HG03558 (cell line): Measurements from ENCODE around the gene CERS4.
"Not testable (repeated sequence)": the region's sequence is repeated elsewhere in the genome, so short reads cannot be mapped to it uniquely, and the experiment has no call there.

Source experiments
- ATAC-seq: cut with Tn5 transposase; IDR thresholded peaks from one replicate; pipeline ENCODE4 v1.9.1; 2021; ENCODE audit warnings: moderate number of reproducible peaks; ENCODE audit not compliant: unreplicated experiment; ENCODE audit errors: extremely low read depth

Gene CERS4

DNA sequence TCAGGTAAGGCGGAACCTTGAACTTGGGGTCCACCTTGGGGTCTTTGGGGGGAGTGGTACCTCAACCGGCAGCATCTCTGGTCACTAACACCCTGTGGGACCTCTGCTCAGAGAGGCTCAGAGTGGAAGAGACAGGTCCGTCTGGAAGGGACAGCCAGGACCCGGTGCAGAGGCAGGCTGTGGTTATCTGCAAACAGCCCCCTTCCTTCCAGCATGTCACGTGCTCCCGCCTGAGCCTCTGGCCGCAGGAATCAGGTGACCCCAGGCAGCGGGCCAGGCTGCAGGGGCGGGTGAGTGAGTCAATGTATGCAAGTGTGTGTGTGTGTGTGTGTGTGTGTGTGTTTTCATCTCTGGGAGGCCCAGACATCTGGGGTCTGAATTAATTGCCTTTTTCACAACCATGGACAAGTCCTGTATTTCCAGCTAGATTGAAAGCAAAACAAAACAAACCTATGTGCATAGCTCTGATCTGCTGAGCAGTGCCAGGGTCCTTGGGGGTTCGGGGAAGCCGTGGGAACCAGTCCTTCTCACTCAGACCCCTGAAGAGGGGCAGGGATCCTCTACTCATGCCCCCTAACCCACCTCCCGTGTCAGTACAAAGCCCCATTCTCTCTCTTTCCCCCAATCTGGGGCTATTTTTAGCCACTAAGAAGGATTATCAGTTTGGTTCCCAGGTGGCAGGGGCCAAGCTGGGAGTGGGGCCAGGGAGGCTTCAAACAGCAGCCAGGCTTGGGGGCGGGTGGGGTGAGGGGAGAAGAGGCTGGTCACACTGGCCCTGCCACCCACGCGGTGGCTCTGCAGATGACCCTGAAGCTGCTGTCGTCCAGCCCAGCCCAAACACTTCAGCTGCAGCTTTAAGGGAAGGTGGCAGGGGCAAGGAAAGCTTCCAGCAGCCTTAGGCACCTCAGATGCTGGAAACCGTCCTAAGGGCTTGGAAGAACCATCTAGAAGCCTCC, 31.4 kb downstream of the CERS4 start:
- no peak for ATAC-seq

DNA sequence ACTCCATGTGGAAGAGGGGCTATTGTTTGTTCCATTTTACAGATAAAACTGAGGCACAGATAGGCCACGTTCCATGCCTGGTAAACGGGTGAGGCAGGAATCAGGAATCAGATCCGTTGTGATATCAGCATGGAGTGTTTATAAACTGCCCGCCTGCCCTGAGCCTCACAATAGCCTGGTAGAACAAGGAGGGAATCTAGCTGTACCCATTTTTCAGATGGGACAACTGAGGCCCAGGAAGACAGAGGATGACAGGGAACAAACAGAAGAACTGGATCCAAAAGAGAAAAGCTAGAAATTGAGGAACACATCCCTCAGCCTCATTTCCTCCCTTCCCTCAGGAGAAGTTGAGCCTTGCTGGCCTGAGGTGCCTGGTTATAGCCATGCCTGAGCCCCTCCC, 32.5 kb downstream of the CERS4 start:
- ATAC-seq, result no peak

DNA sequence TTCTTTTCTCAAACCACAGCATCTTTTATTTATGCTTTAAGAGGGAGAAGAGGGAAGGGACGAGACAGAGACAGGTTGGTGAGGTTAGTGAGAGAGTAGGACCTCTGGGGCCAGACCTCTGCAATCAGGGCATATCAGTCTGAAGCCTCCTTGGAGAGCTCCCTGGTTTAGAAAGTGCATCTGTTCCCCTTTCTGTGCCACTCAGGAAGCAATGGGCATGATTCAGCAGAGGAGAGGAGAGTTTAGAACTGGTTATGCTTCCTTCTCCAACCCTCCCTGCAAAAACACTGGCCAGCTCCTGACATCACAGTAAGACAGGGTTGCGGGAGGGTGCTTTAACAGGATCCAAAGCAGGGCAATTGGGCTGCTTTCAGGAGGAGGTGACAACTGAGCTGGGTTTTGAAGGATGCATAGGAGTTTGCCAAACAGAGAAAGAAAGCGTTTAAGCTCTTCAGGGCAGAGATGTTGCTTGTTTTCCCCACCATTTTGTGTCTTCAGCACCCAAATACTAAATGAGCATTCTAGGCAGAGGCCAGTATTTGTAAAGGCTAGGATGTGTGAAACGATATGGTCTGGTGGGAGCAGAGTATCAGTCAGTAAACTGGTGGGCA, 33.1 kb downstream of the CERS4 start:
- no peak for ATAC-seq

DNA sequence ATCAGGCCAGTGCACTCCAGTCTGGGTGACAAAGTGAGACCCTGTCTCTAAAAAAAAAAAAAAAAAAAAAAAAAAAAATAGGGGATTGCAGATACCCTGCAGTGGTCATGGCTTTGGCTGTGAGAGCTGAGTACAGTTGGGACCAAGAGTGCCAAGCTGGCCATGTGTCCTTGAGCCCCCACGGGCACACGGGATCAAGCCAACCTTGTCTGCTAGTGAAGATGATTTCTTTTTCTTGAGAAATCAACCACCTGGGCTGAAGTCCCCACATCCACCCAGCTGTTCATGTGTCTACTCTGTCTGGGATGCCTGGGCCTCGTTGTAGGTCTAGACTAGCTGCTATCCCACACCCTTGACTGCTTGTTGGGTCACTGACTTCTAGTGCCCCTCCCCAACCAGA, 34.0 kb downstream of the CERS4 start:
- ATAC-seq, result no peak

DNA sequence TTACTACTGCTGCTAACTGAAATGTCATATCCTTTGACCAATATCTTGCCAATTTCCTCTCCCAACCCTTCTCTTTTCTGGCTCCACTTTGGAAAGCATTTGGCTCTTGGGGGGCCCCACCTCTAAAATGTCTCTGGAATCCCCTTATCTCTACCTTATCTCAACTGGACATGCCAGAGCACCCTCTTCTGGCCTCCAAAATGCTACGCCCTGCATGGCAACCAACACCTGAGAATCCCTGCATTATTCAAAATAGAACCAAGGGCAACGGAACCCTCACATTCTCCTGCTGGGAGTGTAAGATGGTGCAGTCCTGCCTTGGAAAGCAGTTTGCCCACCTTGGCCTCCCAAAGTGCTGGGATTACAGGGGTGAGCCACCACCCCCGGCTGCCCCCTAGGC, 35.3 kb downstream of the CERS4 start:
- no peak for ATAC-seq

DNA sequence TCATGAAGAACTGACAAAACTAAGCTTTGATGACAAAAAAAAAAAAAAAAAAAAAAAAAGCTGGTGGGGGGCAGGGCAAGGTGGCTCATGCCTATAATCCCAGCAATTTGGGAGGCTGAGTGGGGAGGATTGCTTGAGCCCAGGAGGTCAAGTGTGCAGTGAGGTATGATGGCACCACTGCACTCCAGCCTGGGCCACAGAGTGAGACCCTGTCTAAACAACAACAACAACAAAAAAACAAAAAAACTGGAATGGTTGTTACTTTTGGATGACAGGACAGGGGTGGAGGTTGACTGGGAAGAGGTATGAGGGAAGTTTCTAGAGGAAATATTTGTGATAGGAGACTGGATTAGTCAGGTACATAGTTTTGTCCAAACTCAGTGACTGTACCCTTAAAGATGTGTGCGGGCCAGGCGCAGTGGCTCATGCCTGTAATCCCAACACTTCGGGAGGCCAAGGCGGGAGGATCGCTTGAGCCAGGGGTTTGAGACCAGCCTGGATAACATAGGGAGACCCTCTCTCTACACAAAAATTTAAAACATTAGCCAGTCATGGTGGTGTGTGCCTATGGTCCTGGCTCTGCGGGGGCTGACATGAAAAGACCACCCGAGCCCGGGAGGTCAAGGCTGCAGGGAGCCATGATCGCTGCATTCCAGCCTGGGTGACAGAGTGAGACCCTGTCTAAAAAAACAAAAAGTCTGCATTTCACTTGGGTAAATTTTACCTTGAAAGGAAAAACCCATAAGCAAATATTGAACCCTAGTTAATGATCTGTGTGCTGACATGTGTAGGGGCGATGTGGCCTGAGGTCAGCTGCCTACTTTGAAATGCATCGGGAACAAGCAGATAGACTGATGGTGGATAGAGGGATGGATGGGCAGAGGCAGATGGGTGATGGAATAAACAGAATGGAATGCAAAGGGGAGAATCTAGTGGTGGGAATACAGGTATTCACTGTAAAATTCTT, 37.0 kb downstream of the CERS4 start:
- no peak for ATAC-seq

DNA sequence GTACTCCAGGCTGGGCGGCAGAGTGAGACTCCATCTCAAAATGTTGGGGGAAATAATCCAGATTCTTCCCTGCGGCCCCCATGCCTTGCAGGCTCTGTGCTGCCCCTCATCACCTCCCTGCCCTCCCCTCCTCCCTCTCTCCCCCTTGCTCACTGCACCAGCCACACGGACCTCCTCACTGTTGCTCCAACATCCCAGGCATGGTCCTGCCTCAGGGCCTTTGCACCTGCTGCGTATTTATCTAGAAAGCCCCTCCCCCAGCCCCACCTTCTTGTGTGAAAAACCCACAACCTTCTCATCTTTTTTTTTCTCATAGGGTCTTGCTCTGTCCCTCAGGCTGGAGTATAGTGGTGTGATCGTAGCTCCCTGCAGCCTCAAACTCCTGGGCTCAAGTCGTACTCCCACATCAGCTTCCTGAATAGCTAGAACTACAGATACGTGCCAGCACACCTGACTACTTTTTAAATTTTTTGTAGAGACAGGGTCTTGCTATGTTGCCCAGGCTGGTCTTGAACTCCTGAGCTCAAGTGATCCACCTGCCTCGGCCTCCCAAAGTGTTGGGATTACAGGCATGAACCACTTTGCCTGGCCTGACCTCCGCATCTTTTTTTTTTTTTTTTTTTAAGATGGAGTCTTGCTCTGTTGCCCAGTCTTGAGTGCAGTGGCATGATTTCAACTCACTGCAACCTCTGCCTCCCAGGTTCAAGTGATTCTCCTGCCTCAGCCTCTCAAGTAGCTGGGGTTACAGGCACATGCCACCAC, 38.1 kb downstream of the CERS4 start:
- ATAC-seq, result not testable (repeated sequence)

DNA sequence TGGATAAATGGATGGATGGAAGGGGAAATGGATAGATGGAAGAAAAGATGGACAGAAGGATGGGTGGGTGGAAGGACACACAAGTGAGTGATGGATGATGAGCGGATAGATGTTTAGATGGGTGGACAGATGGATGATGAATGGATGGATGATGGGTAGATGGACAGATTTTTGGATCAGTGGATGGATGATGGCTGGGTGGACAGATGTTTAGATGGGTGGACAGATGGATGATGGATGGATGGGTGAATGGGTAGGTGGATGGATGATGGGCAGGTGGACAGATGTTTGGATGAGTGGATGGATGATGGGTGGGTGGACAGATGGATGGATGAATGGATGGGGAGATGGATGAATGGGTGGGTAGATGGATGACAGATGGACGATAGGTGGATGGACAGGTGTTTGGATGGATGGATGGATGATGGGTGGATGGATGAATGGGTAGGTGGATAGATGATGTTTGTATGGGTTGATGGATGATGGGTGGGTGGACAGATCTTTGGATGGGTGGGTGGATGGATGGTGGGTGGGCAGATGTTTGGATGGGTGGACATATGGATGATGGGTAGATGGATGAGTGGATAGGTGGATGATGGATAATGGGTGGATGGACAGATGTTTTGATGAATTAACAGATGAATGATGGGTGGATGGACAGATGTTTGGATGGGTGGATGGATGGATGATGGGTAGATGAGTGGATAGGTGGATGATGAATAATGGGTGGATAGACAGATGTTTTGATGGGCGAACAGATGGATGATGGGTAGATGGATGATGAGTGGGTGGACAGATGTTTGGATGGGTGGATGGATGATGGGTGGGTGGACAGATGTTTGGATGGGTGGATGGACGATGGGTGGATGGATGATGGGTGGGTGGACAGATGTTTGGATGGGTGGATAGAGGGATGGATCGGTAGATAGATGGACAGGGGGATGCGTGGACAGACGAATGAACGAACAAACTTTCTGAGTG, 39.5 kb downstream of the CERS4 start:
- no peak for ATAC-seq

DNA sequence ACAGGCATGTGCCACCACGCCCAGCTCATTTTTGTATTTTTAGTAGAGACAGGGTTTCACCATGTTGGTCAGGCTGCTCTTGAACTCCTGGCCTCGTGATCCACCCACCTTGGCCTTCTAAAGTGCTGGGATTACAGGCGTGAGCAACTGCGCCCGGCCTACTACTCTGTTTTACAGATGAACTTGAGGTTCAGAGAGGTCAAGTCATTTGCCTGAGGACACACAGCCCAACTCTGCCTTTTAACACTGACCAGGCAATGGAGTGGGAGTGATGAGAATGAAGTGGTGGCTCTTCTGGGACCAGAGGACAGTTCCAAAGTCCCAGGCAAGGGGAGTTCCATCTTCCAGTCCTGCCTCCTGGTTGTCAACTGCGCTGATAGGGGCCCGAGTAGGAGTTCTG, 41.4 kb downstream of the CERS4 start:
- ATAC-seq, result no peak

DNA sequence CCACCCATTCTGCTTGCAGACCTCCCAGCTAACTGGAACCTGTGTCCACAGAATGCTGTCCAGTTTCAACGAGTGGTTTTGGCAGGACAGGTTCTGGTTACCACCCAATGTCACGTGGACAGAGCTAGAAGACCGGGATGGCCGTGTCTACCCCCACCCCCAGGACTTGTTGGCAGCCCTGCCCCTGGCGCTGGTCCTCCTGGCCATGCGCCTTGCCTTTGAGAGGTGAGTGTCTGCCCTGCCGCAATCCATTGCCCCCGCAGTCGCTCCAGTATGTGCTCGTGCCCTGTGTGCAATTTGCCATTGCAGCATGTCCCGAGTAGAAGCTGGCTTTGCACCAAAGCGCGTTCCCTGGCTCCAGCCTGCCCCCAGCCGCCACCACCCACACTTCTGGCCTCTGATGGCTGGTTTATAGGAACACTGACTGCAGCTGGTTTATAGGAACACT, 41.9 kb downstream of the CERS4 start:
- ATAC-seq, result no peak

DNA sequence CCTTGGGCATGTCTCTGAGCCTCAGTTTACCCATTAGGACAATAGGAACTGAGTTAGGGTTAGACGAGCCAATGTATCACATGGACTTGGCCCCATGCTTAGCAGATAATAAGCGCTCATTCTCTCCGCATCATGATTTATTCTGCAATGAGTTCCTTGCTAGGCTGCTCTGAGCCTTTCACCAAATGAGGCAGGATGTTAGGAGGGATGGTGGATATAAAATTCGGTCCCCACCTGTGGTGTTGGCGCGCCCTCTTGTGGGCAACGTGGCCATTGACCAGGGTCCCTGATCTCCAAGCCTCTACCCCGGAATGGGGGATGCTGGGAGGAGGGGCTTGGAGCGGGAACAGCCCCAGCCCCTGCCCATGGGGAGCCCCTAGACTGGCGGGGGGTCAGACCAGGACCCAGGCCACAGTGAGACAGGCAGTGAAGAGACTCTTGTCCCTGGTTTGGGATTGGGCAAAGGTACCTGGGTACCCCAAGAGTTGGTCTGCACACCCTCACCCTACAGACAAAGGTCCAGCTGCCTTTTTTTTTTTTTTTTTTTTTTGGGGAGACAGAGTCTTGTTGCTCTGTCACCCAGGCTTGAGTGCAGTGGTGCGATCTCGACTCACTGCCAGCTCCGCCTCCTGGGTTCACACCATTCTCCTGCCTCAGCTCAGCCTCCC, 43.9 kb downstream of the CERS4 start:
- ATAC-seq, result no peak

DNA sequence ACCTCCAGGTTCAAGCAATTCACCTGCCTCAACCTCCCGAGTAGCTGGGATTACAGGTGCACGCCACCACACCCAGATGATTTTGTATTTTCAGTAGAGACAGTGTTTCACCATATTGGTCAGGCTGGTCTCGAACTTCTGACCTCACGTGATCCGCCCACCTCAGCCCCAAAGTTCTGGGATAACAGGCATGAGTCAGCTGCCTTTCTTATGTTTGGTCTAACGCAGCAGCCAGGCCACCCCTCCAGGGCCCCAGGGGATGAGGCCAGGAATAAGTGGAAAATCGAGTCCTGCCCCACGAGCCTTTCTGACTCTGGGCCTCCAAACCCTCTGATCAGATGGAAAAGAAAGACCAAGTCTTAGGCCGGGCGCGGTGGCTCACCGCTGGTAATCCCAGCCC, 44.5 kb downstream of the CERS4 start:
- no peak for ATAC-seq

DNA sequence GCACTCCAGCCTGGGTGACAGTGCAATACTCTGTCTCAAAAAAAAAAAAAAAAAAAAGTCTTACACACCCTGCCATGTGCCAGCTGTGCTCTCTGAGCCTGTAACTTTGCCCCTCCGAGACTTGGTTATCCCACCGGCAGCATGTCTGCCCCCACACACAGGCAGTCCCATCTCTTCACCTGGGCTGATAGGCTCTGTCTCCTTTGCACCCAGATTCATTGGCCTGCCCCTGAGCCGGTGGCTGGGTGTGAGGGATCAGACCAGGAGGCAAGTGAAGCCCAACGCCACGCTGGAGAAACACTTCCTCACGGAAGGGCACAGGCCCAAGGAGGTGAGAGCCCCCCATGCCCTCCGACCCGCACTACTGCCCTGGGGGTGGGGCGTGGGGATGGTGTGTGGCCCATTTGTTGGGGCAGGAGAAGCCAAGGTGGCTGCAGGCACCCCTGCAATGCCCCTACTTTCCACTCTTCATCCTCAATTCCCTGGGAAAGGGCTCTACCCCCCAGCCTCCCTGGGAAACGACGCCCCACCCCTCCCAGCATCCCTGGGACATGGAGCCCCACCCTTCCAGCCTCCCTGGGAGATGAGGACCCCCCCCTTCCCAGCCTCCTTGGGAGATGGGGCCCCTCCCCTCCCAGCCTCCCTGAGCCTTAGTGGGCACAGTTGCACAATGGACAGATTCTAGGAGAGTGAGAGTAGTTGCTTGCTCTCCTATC, 45.3 kb downstream of the CERS4 start:
- no peak for ATAC-seq

DNA sequence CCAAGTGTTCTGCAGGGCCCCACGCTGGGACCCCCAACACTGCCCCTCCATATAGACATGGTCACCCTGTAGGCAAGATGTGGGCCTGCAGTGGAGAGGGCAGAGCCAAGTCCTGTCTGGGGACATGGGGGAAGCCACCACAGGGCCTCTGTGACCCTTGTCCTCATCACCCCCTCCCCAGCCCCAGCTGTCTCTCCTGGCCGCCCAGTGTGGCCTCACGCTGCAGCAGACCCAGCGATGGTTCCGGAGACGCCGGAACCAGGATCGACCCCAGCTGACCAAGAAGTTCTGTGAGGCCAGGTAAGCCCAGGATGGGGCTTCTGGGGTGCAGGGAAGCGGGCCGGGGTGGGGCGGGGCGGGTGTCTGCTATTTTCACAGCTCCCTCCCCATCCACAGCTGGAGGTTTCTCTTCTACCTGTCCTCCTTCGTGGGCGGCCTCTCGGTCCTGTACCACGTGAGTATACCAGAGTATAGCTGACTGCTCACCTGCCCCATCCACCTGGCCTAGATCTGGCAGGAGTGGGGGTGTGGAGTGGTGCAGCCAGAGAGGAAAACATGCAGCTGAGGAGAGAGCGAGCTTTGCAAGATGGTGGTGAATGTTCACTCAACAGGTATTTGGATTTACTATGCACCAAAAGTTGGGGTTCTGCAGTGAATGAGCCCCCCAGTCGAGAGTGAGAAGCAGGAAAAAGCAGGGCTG, 46.4 kb downstream of the CERS4 start:
- no peak for ATAC-seq

DNA sequence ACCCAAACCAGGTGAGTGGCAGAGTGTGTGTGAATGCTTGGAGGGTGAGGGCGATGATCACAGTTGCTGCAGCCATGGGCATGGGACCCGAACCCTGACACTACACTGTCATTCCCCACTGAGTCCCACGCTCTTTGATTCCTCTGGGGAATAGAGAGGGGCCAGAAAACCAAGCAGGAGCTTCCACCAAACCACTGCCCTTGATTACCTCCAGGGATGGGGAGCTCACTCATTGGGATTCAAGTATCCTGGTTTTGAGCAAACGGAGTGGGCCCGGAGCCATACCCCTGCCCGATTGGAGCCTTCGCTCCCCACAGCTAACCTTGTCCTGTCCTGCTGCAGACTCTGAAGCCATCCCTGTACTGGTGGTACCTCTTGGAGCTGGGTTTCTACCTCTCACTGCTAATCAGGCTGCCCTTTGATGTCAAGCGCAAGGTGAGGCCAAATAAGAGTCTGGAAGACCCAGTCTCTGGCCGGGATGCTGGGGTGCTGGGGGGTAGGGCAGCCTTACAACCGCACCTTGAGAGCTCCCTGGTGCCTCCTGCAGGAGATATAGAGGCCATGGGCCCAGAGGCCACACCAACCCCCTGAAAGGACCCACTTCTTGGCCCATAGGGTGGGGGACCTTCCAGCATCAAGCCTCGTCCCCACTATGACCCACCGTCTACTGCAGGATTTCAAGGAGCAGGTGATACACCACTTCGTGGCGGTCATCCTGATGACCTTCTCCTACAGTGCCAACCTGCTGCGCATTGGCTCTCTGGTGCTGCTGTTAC, 47.3 kb downstream of the CERS4 start:
- no peak for ATAC-seq

DNA sequence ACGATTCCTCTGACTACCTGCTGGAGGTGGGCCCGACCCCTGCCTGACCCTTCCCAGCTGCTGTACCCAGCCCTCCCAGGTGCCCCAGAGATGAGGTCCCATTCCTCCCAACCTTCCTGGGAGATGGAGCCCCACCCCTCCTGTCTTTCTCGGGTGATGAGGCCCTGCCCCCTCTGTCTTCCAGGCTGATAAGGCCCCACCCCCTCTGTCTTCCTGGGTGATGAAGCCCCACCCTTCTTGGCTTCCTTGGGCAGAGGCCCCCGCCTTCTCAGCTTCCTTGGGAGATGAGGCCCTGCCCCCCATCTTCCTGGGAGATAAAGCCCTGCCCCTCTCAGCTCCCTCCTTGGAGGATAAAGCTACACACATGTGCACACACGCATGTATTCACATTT, 47.9 kb downstream of the CERS4 start:
- ATAC-seq, result no peak
